PC-9 (cell line): ENCODE results near the gene WNT9B. TPM values are rescaled to one million over a fixed set of nuclear protein-coding genes. Genes with fewer than 3 reads are reported as not detected.

Source experiments
- BruUV-seq: library from RNA; stranded (reverse); fragments of 400-500 nt; replicated peaks from 2 replicates; lab custom pipeline; 2021; lab: Mats Ljungman, UMichigan
- CTCF ChIA-PET: fragments of 300-600 bp; sonication (Branson Sonifier 250); formaldehyde crosslinking; loops from one replicate; lab custom pipeline; 2022; ENCODE audit warnings: antibody characterized with exemption; lab: Charles Lee
- POLR2A ChIA-PET: fragments of 300-600 bp; sonication (Branson Sonifier 250); formaldehyde crosslinking; loops from one replicate; lab custom pipeline; 2022; ENCODE audit warnings: antibody characterized with exemption; ENCODE audit not compliant: unreplicated experiment; lab: Charles Lee
- DNase-seq, 2 experiments: peaks; one replicate each; pipeline versions ENCODE4 v3.0.0 to v3.0.0-alpha.2; 2015 to 2022; ENCODE audit warnings: mixed read lengths in 1 of 2
- H2AFZ ChIP-seq: fragments of 200-600 bp; sonication (generic); 2 replicates; pipeline ENCODE4 v1.8.1; 2017; ENCODE audit warnings: antibody characterized with exemption
- H3F3A ChIP-seq: fragments of 200-600 bp; sonication (generic); 2 replicates; pipeline ENCODE4 v1.8.1; 2017; ENCODE audit warnings: antibody characterized with exemption, mild to moderate bottlenecking, low read depth; ENCODE audit not compliant: insufficient read depth
- H3K27ac ChIP-seq: fragments of 200-600 bp; sonication (generic); 2 replicates; pipeline ENCODE4 v1.6.1; 2016; ENCODE audit warnings: mixed run types
- H3K27me3 ChIP-seq: fragments of 200-600 bp; sonication (generic); 2 replicates; pipeline ENCODE4 v1.6.1; 2016; ENCODE audit warnings: low read depth, mixed run types; ENCODE audit not compliant: insufficient read depth
- H3K36me3 ChIP-seq: fragments of 200-600 bp; sonication (generic); 2 replicates; pipeline ENCODE4 v1.6.1; 2016; ENCODE audit warnings: low read depth, mixed run types
- H3K4me1 ChIP-seq: fragments of 200-600 bp; sonication (generic); replicated peaks from 2 replicates; pipeline ENCODE4 v1.6.1; 2016; ENCODE audit warnings: mixed run types; ENCODE audit not compliant: insufficient read depth
- H3K4me2 ChIP-seq: fragments of 200-600 bp; sonication (generic); 2 replicates; pipeline ENCODE4 v1.6.1; 2017; ENCODE audit warnings: mixed run types
- H3K4me3 ChIP-seq: fragments of 200-600 bp; sonication (generic); 2 replicates; pipeline ENCODE4 v1.6.1; 2016; ENCODE audit warnings: mixed run types
- H3K79me2 ChIP-seq: fragments of 200-600 bp; sonication (generic); 2 replicates; pipeline ENCODE4 v1.6.1; 2017; ENCODE audit warnings: low read depth, mixed run types
- H3K9me2 ChIP-seq: fragments of 200-600 bp; sonication (generic); 2 replicates; pipeline ENCODE4 v1.8.1; 2017; ENCODE audit warnings: mild to moderate bottlenecking; ENCODE audit not compliant: insufficient read depth
- H3K9me3 ChIP-seq: fragments of 200-600 bp; sonication (generic); 2 replicates; pipeline ENCODE4 v1.8.1; 2016; ENCODE audit warnings: low read depth; ENCODE audit not compliant: insufficient read depth
- H4K20me1 ChIP-seq: fragments of 200-600 bp; sonication (generic); 2 replicates; pipeline ENCODE4 v1.8.1; 2017; ENCODE audit not compliant: insufficient read depth
- CTCF ChIP-seq: fragments of 200-600 bp; sonication (generic); conservative IDR thresholded peaks from 2 replicates; pipeline ENCODE4 v1.6.1; 2017; ENCODE audit warnings: mixed run types, antibody characterized with exemption, mild to moderate bottlenecking, moderate library complexity
- EZH2 ChIP-seq: fragments of 200-600 bp; sonication (generic); IDR thresholded peaks from 2 replicates; pipeline ENCODE4 v1.8.0; 2017; ENCODE audit warnings: antibody characterized with exemption, low read depth
- intact Hi-C: fragments of 100-400 bp; cut with micrococcal nuclease; formaldehyde crosslinking; loops from one replicate; pipeline ENCODE4 v1.10.0; 2022; ENCODE audit not compliant: unreplicated experiment
- total RNA-seq: library from RNA; stranded (reverse); gene quantifications from 2 replicates; pipeline ENCODE4 v1.2.3, GENCODE V29; 2021

Gene WNT9B
- total RNA-seq, 1 experiment from 2014 or later: not detected

GRCh38 chr17:46811978-46812583 lies 39.3 kb upstream of the WNT9B start:
- no peak for DNase-seq
- Histone ChIP-seq H3F3A (no peaks in the 10 kb centered on the region; the same call in none of the 2 replicates), H3K4me3 (no peak overlapping the region), H3K9me3 (no peaks in the 10 kb centered on the region), H3K79me2 (no peaks in the 10 kb centered on the region), H3K4me2 (no peak overlapping the region), H3K27me3 (no peaks in the 10 kb centered on the region), H3K36me3 (no peaks in the 10 kb centered on the region), H4K20me1 (no peaks in the 10 kb centered on the region), H3K4me1 (peaks cover 15% of the 10 kb centered on the region), H2AFZ (no peak overlapping the region), H3K9me2 (no peaks in the 10 kb centered on the region), H3K27ac (no peak overlapping the region)
- TF ChIP-seq CTCF (no peak), EZH2 (no peak)
- ChIA-PET CTCF (interaction anchor here (0.6 kb wide), 1 partner anchor 34 kb away, joined by 3 read pairs; no protein-coding TSS in a partner anchor), POLR2A (no interaction called here)
- intact Hi-C loops: no loop called here
- BruUV-seq: no TSS peak

GRCh38 chr17:46812624-46813318 lies 38.6 kb upstream of the WNT9B start:
- Histone ChIP-seq H3K9me3 (no peaks in the 10 kb centered on the region), H3K27ac (no peak overlapping the region), H2AFZ (no peak overlapping the region), H3K79me2 (no peaks in the 10 kb centered on the region), H4K20me1 (no peaks in the 10 kb centered on the region), H3K9me2 (no peaks in the 10 kb centered on the region), H3K4me1 (peaks cover 15% of the 10 kb centered on the region), H3K27me3 (no peaks in the 10 kb centered on the region), H3K4me3 (no peak overlapping the region), H3K36me3 (no peaks in the 10 kb centered on the region), H3F3A (no peaks in the 10 kb centered on the region; the same call in none of the 2 replicates), H3K4me2 (no peak overlapping the region)
- no TSS peak for BruUV-seq
- intact Hi-C loops: no loop called here
- no peak for TF ChIP-seq CTCF
- no peak for TF ChIP-seq EZH2
- ChIA-PET CTCF (interaction anchor here (0.6 kb wide), 1 partner anchor 34 kb away, joined by 3 read pairs; no protein-coding TSS in a partner anchor), POLR2A (no interaction called here)
- no peak for DNase-seq

GRCh38 chr17:46813920-46814319 lies 37.5 kb upstream of the WNT9B start:
- CTCF ChIA-PET: no interaction called here
- no peaks in the 10 kb centered on the region for H3K36me3 ChIP-seq
- no peaks in the 10 kb centered on the region for H3K79me2 ChIP-seq
- POLR2A ChIA-PET: no interaction called here
- H3K9me2 ChIP-seq: no peaks in the 10 kb centered on the region
- BruUV-seq: no TSS peak
- H3K4me2 ChIP-seq: no peak overlapping the region
- H3K4me1 ChIP-seq: peaks cover 21% of the 10 kb centered on the region
- TF ChIP-seq CTCF (no peak), EZH2 (no peak)
- H3K27me3 ChIP-seq: peaks cover 6% of the 10 kb centered on the region; the same call in 1 of the 2 replicates
- no peaks in the 10 kb centered on the region for H4K20me1 ChIP-seq
- DNase-seq: no peak
- no peaks in the 10 kb centered on the region; the same call in none of the 2 replicates for H3F3A ChIP-seq
- intact Hi-C loops: no loop called here
- H3K4me3 ChIP-seq: no peak overlapping the region
- H3K9me3 ChIP-seq: no peaks in the 10 kb centered on the region
- no peak overlapping the region for H2AFZ ChIP-seq
- H3K27ac ChIP-seq: no peak overlapping the region
